Measurements from ENCODE around the gene CUX1. TPM values are rescaled to one million over a fixed set of nuclear protein-coding genes. Genes with fewer than 3 reads are reported as not detected.

CUX1 gene
- total and polyA plus RNA-seq, 2 donors (not counting 1 experiment from before 2014, with no cell fraction given), result 10.8 to 86.5 TPM

DNA sequence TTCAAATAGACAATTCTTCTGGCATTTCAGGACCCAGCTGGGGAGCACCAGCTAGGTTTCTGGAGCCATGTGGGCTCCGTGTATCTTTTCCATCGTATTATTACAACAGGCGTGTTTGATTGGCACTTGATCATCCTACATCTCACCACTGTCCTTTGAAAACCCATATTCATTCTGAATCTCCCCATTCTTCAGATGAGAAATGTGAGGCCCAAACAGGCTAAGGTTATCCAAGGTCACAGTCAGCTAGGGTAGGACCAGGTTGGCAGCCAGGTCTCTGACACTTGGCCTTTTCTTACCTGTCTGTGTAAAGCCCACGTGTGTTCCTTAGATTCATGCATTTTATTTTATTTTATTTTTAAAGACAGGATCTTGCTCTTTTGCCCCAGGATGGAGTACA is 366.9 kb downstream of the CUX1 start:
- Mint-ChIP-seq H3K4me3 (no peak overlapping the region), H3K9me3 (ENCODE audit: insufficient read depth) (no peaks in the 10 kb centered on the region), H3K4me1 (no peaks in the 10 kb centered on the region), H3K27me3 (no peaks in the 10 kb centered on the region), H3K27ac (no peak overlapping the region)
- H3K27ac ChIP-seq (ENCODE audit: low read length in 2 of 2), result no peak overlapping the region
- H2AFZ ChIP-seq (ENCODE audit: insufficient read depth, low read depth, low read length, poor library complexity, severe bottlenecking), result no peak overlapping the region
- no peak for TF ChIP-seq EZH2 (IDR thresholded peaks at IDR 0.05; ENCODE audit: borderline replicate concordance, insufficient read depth, low read depth, low read length, poor library complexity, severe bottlenecking)
- TF ChIP-seq, protein P1, sequence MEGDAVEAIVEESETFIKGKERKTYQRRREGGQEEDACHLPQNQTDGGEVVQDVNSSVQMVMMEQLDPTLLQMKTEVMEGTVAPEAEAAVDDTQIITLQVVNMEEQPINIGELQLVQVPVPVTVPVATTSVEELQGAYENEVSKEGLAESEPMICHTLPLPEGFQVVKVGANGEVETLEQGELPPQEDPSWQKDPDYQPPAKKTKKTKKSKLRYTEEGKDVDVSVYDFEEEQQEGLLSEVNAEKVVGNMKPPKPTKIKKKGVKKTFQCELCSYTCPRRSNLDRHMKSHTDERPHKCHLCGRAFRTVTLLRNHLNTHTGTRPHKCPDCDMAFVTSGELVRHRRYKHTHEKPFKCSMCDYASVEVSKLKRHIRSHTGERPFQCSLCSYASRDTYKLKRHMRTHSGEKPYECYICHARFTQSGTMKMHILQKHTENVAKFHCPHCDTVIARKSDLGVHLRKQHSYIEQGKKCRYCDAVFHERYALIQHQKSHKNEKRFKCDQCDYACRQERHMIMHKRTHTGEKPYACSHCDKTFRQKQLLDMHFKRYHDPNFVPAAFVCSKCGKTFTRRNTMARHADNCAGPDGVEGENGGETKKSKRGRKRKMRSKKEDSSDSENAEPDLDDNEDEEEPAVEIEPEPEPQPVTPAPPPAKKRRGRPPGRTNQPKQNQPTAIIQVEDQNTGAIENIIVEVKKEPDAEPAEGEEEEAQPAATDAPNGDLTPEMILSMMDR (IDR thresholded peaks at IDR 0.05), result no peak
- peaks cover 0 to 25% of the 10 kb centered on the region in 2 experiments for H3K36me3 ChIP-seq (replicated peaks in 1 of 2; ENCODE audit: control extremely low read depth in 1 of 2, control insufficient read depth in 1 of 2, extremely low read depth in 1 of 2, insufficient read depth in 2 of 2, low read length in 1 of 2)
- ATAC-seq (ENCODE audit: low read depth), result no peak
- H3K9me3 ChIP-seq (ENCODE audit: control extremely low read depth in 1 of 3, control insufficient read depth in 2 of 3, insufficient read depth in 1 of 3, low read length in 2 of 3), result peaks cover 0 to 5% (median 0%) of the 10 kb centered on the region in 3 donors
- H3K79me2 ChIP-seq (ENCODE audit: control insufficient read depth, insufficient read depth, low read length), result no peaks in the 10 kb centered on the region
- DNase-seq, result no peak
- H3K9ac ChIP-seq (ENCODE audit: low read length), result no peak overlapping the region
- H3K4me1 ChIP-seq (ENCODE audit: control insufficient read depth in 2 of 2, insufficient read depth in 2 of 2, low read length in 2 of 2), result no peaks in the 10 kb centered on the region
- POLR2A ChIA-PET, result no interaction called here
- no peak overlapping the region for H3K4me2 ChIP-seq (replicated peaks; ENCODE audit: low read depth, low read length, poor library complexity, severe bottlenecking)
- WGBS (ENCODE audit: insufficient coverage), result 100% methylated on average over 3 of the region's 4 CpGs
- CTCF ChIA-PET, result no interaction called here
- H3K27me3 ChIP-seq (replicated peaks in 1 of 4; ENCODE audit: control extremely low read depth in 1 of 4, control insufficient read depth in 3 of 4, insufficient read depth in 4 of 4, low read length in 3 of 4), result no peaks in the 10 kb centered on the region
- intact Hi-C loops (cut with micrococcal nuclease), result no loop called here
- H4K20me1 ChIP-seq (ENCODE audit: control insufficient read depth, insufficient read depth, low read length, poor library complexity, severe bottlenecking), result no peaks in the 10 kb centered on the region
- no peak overlapping the region for H3K4me3 ChIP-seq (ENCODE audit: control extremely low read depth in 1 of 5, extremely low read depth in 1 of 5, insufficient read depth in 1 of 5, low read depth in 2 of 5, low read length in 4 of 5)

DNA sequence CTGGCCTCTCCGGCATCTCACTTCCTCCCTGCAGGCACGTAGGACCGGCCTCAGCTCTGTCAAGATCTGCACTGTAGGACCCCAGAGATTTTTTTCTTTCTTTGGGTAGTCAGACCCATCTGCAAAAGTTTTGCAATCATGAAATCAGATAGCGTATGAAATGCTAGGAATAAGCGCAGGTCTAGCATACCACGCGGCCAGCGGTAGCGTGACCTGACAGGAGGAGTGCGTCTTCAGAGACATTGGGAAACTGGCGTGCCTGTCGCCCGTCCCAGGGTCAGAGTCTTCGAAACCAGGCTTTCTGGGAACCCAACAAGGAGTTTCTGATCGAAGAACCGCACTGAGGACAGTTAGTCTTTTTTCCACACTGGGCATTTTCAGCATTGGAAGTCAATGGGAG is 368.4 kb downstream of the CUX1 start:
- Mint-ChIP-seq H3K9me3 (ENCODE audit: insufficient read depth) (no peaks in the 10 kb centered on the region), H3K4me3 (no peak overlapping the region), H3K27me3 (no peaks in the 10 kb centered on the region), H3K27ac (no peak overlapping the region), H3K4me1 (no peaks in the 10 kb centered on the region)
- Histone ChIP-seq H3K27ac (ENCODE audit: low read length in 2 of 2) (no peak overlapping the region), H4K20me1 (ENCODE audit: control insufficient read depth, insufficient read depth, low read length, poor library complexity, severe bottlenecking) (no peaks in the 10 kb centered on the region), H3K9ac (ENCODE audit: low read length) (no peak overlapping the region), H3K4me1 (ENCODE audit: control insufficient read depth in 2 of 2, insufficient read depth in 2 of 2, low read length in 2 of 2) (no peaks in the 10 kb centered on the region), H3K4me3 (ENCODE audit: control extremely low read depth in 1 of 5, extremely low read depth in 1 of 5, insufficient read depth in 1 of 5, low read depth in 2 of 5, low read length in 4 of 5) (no peak overlapping the region), H2AFZ (ENCODE audit: insufficient read depth, low read depth, low read length, poor library complexity, severe bottlenecking) (no peak overlapping the region), H3K27me3 (replicated peaks in 1 of 4; ENCODE audit: control extremely low read depth in 1 of 4, control insufficient read depth in 3 of 4, insufficient read depth in 4 of 4, low read length in 3 of 4) (no peaks in the 10 kb centered on the region), H3K36me3 (replicated peaks in 1 of 2; ENCODE audit: control extremely low read depth in 1 of 2, control insufficient read depth in 1 of 2, extremely low read depth in 1 of 2, insufficient read depth in 2 of 2, low read length in 1 of 2) (peaks cover 0 to 37% of the 10 kb centered on the region in 2 experiments), H3K79me2 (ENCODE audit: control insufficient read depth, insufficient read depth, low read length) (no peaks in the 10 kb centered on the region), H3K9me3 (ENCODE audit: control extremely low read depth in 1 of 3, control insufficient read depth in 2 of 3, insufficient read depth in 1 of 3, low read length in 2 of 3) (peaks cover 0 to 5% (median 0%) of the 10 kb centered on the region in 3 donors), H3K4me2 (replicated peaks; ENCODE audit: low read depth, low read length, poor library complexity, severe bottlenecking) (no peak overlapping the region)
- 96% methylated on average over 16 of the region's 16 CpGs for WGBS (ENCODE audit: insufficient coverage)
- no peak for DNase-seq
- TF ChIP-seq, protein P1 (IDR thresholded peaks at IDR 0.05), result no peak
- TF ChIP-seq EZH2 (IDR thresholded peaks at IDR 0.05; ENCODE audit: borderline replicate concordance, insufficient read depth, low read depth, low read length, poor library complexity, severe bottlenecking), result no peak
- ATAC-seq (ENCODE audit: low read depth), result no peak
- intact Hi-C loops (cut with micrococcal nuclease), result no loop called here
- POLR2A ChIA-PET, result no interaction called here
- CTCF ChIA-PET, result no interaction called here
